Esophagus muscularis mucosa (tissue), 4 donors: ENCODE data around the gene MT1X.

ENCODE experiments used
- CTCF ChIP-seq, 3 experiments: fragments of 200-600 bp in 2 of 3; fragments of 450-650 bp in 1 of 3; sonication (generic) in 2 of 3; IDR thresholded peaks; one replicate each; pipeline ENCODE4 v1.5.1; 2017 to 2019; ENCODE audit warnings: antibody characterized with exemption in 3 of 3, mild to moderate bottlenecking in 2 of 3, moderate library complexity in 1 of 3
- EP300 ChIP-seq: sonication (generic); formaldehyde crosslinking; IDR thresholded peaks from one replicate; pipeline ENCODE4 v1.6.1; 2017; ENCODE audit warnings: antibody characterized with exemption
- POLR2A ChIP-seq: fragments of 450-650 bp; IDR thresholded peaks from one replicate; pipeline ENCODE4 v1.6.1; 2017; ENCODE audit warnings: antibody characterized with exemption, moderate library complexity, mild to moderate bottlenecking, low read depth
- POLR2AphosphoS5 ChIP-seq, 2 donors: sonication (generic); formaldehyde crosslinking; IDR thresholded peaks; one replicate each; pipeline ENCODE4 v1.6.1; 2017; ENCODE audit warnings: antibody characterized with exemption in 2 of 2

- TF ChIP-seq CTCF (IDR thresholded peaks at IDR 0.05) (no peak), POLR2A (no peak), EP300 (no peak), POLR2AphosphoS5 (IDR thresholded peaks at IDR 0.05) (no peak)
These were observed 29.7 kb upstream of the MT1X start for GRCh38 chr16:56652600-56652999.
